Ramos (cell line): ENCODE results near the gene CREG2.

ENCODE experiments used
- in situ Hi-C: fragments of 300-500 bp; cut with MboI; formaldehyde crosslinking; loops from one replicate; pipeline ENCODE4 v1.14.3; 2022; ENCODE audit warnings: low sequenced_read_pairs; ENCODE audit not compliant: unreplicated experiment

Gene CREG2

GRCh38 chr2:101387151-101387834, at the start of gene CREG2:
Gene CREG2 (minus strand): TSS chr2:101387503. CDS start chr2:101387457, 46 bp downstream.
- in situ Hi-C loops: no loop called here

- in situ Hi-C loops: no loop called here
Observed at GRCh38 chr2:101435001-101435862, 47.9 kb upstream of the CREG2 start.

GRCh38 chr2:101433465-101433864, 46.2 kb upstream of the CREG2 start:
- in situ Hi-C loops: no loop called here

GRCh38 chr2:101432411-101433181, 45.3 kb upstream of the CREG2 start:
- in situ Hi-C loops: no loop called here

GRCh38 chr2:101431486-101431885, 44.2 kb upstream of the CREG2 start:
- in situ Hi-C loops: no loop called here

- in situ Hi-C loops: no loop called here
Observed at GRCh38 chr2:101430156-101430555, 42.9 kb upstream of the CREG2 start.

GRCh38 chr2:101429453-101429852, 42.1 kb upstream of the CREG2 start:
- in situ Hi-C loops: loop anchor here (10.0 kb wide), 1 partner anchor 395 kb away; no protein-coding TSS in a partner anchor

- in situ Hi-C loops: loop anchor here (10.0 kb wide), 1 partner anchor 396 kb away; no protein-coding TSS in a partner anchor
Observed at GRCh38 chr2:101428422-101429176, 41.3 kb upstream of the CREG2 start.

- in situ Hi-C loops: loop anchor here (10.0 kb wide), 1 partner anchor 397 kb away; no protein-coding TSS in a partner anchor
Observed at GRCh38 chr2:101427743-101428142, 40.4 kb upstream of the CREG2 start.

- in situ Hi-C loops: loop anchor here (10.0 kb wide), 1 partner anchor 398 kb away; no protein-coding TSS in a partner anchor
Observed at GRCh38 chr2:101427240-101427639, 39.9 kb upstream of the CREG2 start.

- in situ Hi-C loops: loop anchor here (10.0 kb wide), 1 partner anchor 398 kb away; no protein-coding TSS in a partner anchor
Observed at GRCh38 chr2:101426822-101427221, 39.5 kb upstream of the CREG2 start.

- in situ Hi-C loops: loop anchor here (10.0 kb wide), 1 partner anchor 404 kb away; no protein-coding TSS in a partner anchor
Observed at GRCh38 chr2:101420623-101421022, 33.3 kb upstream of the CREG2 start.

GRCh38 chr2:101419096-101419663, 31.9 kb upstream of the CREG2 start:
- in situ Hi-C loops: no loop called here

- in situ Hi-C loops: no loop called here
Observed at GRCh38 chr2:101418460-101419095, 31.3 kb upstream of the CREG2 start.

- in situ Hi-C loops: no loop called here
Observed at GRCh38 chr2:101416609-101417008, 29.3 kb upstream of the CREG2 start.

GRCh38 chr2:101415884-101416283, 28.6 kb upstream of the CREG2 start:
- in situ Hi-C loops: no loop called here

- in situ Hi-C loops: no loop called here
Observed at GRCh38 chr2:101415220-101415619, 27.9 kb upstream of the CREG2 start.

- in situ Hi-C loops: no loop called here
Observed at GRCh38 chr2:101412092-101412694, 24.9 kb upstream of the CREG2 start.
